Transverse colon (tissue), 4 donors: ENCODE data around the gene RBM44. TPM values are rescaled to one million over a fixed set of nuclear protein-coding genes. Genes with fewer than 3 reads are reported as not detected.

Experiments used
- DNase-seq: peaks from one replicate; pipeline ENCODE4 v3.0.0-alpha.2; 2019
- H3K27ac ChIP-seq, 4 donors: fragments of 200-600 bp; sonication (generic); 2 replicates each; pipeline ENCODE4 v1.5.1; 2016 to 2018; ENCODE audit warnings: inconsistent platforms in 4 of 4
- H3K27me3 ChIP-seq: fragments of 200-600 bp; sonication (generic); 2 replicates; pipeline ENCODE4 v1.5.1; 2017; ENCODE audit warnings: inconsistent platforms
- H3K36me3 ChIP-seq, 4 donors: fragments of 200-600 bp; sonication (generic); 2 replicates each; pipeline ENCODE4 v1.5.1; 2017 to 2019; ENCODE audit warnings: inconsistent platforms in 4 of 4
- H3K4me1 ChIP-seq, 4 donors: fragments of 200-600 bp; sonication (generic); 2 replicates each; pipeline ENCODE4 v1.5.1; 2017 to 2020; ENCODE audit warnings: inconsistent platforms in 4 of 4
- H3K4me3 ChIP-seq, 4 donors: fragments of 200-600 bp; sonication (generic); 1 replicate in 1 of 4; 2 replicates in 3 of 4; pipeline versions ENCODE4 v1.5.1 to v1.6.1; 2017 to 2019; ENCODE audit warnings: inconsistent platforms in 4 of 4
- H3K9me3 ChIP-seq, 2 donors: fragments of 200-600 bp; sonication (generic); 2 replicates each; pipeline ENCODE4 v1.5.1; 2017 to 2019; ENCODE audit warnings: inconsistent platforms in 2 of 2
- EP300 ChIP-seq: sonication (generic); formaldehyde crosslinking; IDR thresholded peaks from one replicate; pipeline ENCODE4 v1.6.1; 2017; ENCODE audit warnings: antibody characterized with exemption, low read depth
- POLR2A ChIP-seq: fragments of 450-650 bp; IDR thresholded peaks from one replicate; pipeline ENCODE4 v1.6.1; 2016; ENCODE audit warnings: antibody characterized with exemption, mild to moderate bottlenecking, moderate library complexity
- POLR2AphosphoS5 ChIP-seq, 3 donors: sonication (generic); formaldehyde crosslinking; IDR thresholded peaks; one replicate each; pipeline ENCODE4 v1.6.1; 2016; ENCODE audit warnings: antibody characterized with exemption in 3 of 3
- WGBS, 2 donors: methylation state at CpG; one replicate each; pipeline ENCODE4 v1.1.5; 2018; ENCODE audit warnings: low coverage in 1 of 2; 5-methylcytosine and 5-hydroxymethylcytosine counted together
- in situ Hi-C, 4 donors: fragments of 200-750 bp; cut with MboI; loops; one replicate each; pipeline versions ENCODE4 v1.15.0 to v1.15.1; 2017; ENCODE audit warnings: low sequenced_read_pairs in 3 of 4, low pct_ligation_motif_present in 1 of 4, low pct_unique_long_range_greater_than_20kb in 1 of 4
- intact Hi-C: fragments of 100-400 bp; cut with DNase I; formaldehyde crosslinking; loops from one replicate; pipeline ENCODE4 v1.15.1; 2023; ENCODE audit warnings: low total_unique reads
- total RNA-seq, 4 donors: library from RNA; depleted of rRNA; stranded (reverse); fragments of >200 nt; gene quantifications; one replicate each; pipeline ENCODE4 v1.1.0, GENCODE V29; 2016
- TF ChIP-seq, protein P1 (sequence below), 5 experiments: fragments of 200-600 bp in 3 of 5; fragments of 450-650 bp in 2 of 5; sonication (generic) in 3 of 5; IDR thresholded peaks; 1 replicate in 2 of 5; 2 replicates in 3 of 5; pipeline ENCODE4 v1.5.1; 2016 to 2017; ENCODE audit warnings: antibody characterized with exemption in 5 of 5, inconsistent platforms in 3 of 5, mild to moderate bottlenecking in 2 of 5, moderate library complexity in 1 of 5

The RBM44 gene
- total RNA-seq, 4 donors from 2014 or later, result 0.27 to 1.2 (median 0.95) TPM; not detected in 1

DNA sequence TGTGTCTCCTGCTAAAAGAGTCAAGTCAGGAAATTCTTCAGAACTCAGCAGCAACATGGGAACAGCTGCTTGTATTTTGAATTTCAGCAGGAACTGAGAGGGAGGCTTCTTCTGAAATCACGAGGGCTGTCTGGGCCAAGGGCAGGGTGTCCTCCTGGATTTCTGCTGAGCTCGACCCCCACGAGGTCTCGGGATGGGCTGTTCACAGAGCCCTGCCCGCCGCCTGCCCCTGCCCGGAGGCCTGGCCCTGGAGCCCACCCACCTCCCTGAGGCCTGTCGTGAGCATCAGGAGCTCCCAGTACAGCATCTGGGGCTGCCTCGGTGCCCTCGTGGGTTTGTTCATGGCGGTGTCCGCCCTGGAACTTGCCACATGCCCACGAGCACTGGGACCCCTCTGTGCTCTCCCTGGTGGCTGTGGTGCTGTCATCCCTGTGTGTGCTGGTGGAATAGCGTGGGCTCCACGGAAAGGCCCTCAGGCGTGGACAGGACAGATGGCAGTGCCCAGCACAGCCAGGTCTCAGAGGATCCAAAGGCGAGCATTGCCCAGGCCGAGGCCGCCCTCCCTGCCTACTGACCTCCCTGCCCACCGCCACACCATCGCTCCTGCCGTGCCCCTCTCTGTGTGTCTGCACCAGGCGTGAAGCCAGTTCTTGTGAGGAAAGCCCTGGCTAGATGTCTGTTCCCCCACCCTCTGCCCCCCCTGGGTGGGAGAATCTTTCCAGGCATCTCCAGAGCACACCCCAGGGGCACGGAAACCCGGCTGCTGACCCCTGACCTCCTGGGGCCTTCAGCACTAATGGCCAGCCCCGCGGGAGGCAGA, 86.7 kb downstream of the RBM44 start:
- peaks cover 9 to 34% (median 17%) of the 10 kb centered on the region in 4 donors for H3K4me1 ChIP-seq
- WGBS, 2 donors, result 84% methylated on average over 21 of the region's 27 CpGs; no CpG with 5 or more reads in 1 of the 2 donors
- no peaks in the 10 kb centered on the region for H3K9me3 ChIP-seq
- no peak for DNase-seq
- H3K27me3 ChIP-seq, result no peaks in the 10 kb centered on the region
- intact Hi-C loops (no loop called here), in situ Hi-C loops (no loop called here)
- H3K36me3 ChIP-seq, result no peaks in the 10 kb centered on the region
- no peak overlapping the region for H3K4me3 ChIP-seq
- TF ChIP-seq, protein P1, sequence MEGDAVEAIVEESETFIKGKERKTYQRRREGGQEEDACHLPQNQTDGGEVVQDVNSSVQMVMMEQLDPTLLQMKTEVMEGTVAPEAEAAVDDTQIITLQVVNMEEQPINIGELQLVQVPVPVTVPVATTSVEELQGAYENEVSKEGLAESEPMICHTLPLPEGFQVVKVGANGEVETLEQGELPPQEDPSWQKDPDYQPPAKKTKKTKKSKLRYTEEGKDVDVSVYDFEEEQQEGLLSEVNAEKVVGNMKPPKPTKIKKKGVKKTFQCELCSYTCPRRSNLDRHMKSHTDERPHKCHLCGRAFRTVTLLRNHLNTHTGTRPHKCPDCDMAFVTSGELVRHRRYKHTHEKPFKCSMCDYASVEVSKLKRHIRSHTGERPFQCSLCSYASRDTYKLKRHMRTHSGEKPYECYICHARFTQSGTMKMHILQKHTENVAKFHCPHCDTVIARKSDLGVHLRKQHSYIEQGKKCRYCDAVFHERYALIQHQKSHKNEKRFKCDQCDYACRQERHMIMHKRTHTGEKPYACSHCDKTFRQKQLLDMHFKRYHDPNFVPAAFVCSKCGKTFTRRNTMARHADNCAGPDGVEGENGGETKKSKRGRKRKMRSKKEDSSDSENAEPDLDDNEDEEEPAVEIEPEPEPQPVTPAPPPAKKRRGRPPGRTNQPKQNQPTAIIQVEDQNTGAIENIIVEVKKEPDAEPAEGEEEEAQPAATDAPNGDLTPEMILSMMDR (IDR thresholded peaks at IDR 0.05), result no peak
- TF ChIP-seq POLR2A, result no peak
- no peak for TF ChIP-seq EP300
- no peak for TF ChIP-seq POLR2AphosphoS5 (IDR thresholded peaks at IDR 0.05)
- H3K27ac ChIP-seq, result peak overlapping the region; percentile 67 to 95 (median 80)

DNA sequence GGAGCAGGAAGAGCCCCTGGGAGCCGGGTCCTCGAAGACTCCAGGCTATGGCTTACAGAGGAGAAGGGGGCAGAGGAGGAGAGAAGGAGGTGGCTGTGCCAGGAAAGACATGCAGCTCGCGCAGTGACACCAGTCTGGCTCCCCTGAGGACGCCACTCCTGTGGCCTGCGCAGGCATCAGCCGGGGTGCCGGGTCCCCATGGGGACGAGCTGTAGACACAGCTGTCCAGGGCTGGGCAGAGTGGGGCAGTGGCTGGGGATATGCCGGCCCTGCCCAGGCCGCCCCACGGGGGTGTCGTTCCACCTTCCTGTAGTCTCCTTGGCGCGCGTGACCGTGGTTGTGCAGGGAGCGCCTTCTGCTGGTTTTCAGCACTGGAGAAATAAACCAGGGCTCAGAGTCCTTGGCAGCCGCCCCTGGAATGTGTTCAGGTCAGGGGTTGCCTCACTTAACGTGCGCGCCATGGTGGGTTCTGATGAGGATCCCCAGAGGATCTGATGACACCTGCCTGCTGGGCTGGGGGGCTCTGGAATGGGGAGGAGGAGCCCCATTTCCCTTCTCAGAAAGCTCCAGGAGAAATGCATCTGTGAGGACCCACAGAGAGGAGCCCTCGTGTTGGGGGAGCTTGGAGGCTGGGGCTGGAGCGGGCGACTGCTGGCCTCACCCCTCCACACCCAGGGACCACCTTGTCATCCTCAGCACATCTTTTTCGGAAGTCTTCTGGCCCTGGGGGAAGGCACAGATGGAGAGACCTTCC, 87.5 kb downstream of the RBM44 start:
- intact Hi-C loops (no loop called here), in situ Hi-C loops (no loop called here)
- no peaks in the 10 kb centered on the region for H3K9me3 ChIP-seq
- peaks cover 9 to 34% (median 17%) of the 10 kb centered on the region in 4 donors for H3K4me1 ChIP-seq
- H3K4me3 ChIP-seq, result no peak overlapping the region
- 78% methylated on average over 20 of the region's 26 CpGs; no CpG with 5 or more reads in 1 of the 2 donors for WGBS, 2 donors
- TF ChIP-seq POLR2A (no peak), EP300 (peak; percentile 58), POLR2AphosphoS5 (IDR thresholded peaks at IDR 0.05) (peak; percentile 2 to 60 (median 40))
- peak; percentile 72 for DNase-seq
- no peaks in the 10 kb centered on the region for H3K36me3 ChIP-seq
- H3K27ac ChIP-seq, result peak overlapping the region; percentile 67 to 95 (median 80)
- no peaks in the 10 kb centered on the region for H3K27me3 ChIP-seq

DNA sequence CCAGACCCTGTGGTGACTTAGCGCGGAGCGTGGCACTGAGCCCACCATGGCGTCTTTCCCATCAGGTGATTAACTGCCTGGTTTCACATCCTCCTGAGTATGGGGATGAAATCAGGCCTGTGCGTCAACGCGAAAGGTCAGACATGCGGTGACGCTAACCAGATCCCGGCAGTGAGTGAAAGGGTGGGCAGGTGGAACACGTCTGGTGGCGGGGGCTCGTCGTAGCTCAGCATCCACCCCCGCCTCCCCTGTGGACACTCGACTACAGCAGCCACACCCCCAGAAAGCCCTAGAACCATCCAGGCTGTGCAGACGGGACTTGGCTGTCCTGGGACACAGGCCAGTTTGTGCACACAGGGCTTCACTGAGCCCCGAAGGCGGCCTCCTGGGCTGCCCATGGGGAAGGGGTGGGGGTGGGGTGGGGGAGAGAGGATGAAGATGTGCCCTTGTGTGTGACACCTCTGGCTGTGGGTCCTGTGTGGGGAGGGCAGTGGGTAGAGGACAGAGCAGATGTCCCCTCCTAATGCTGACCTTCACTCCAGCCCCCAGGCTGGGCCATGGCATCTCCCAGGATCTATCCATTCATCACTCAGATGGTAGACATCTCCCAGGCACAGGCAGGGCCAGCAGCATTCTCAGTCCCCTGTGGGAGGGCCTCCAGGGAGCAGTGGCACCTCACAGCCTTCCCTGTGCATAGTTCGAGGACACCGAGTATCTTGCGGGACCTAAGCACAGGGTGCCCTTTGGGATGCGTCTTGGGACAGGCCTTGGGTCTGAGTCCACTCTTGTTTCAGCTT, 88.3 kb downstream of the RBM44 start:
- Histone ChIP-seq H3K27ac (peak overlapping the region; percentile 72 to 95 (median 82)), H3K9me3 (no peaks in the 10 kb centered on the region), H3K27me3 (no peaks in the 10 kb centered on the region), H3K4me3 (no peak overlapping the region), H3K4me1 (peaks cover 9 to 34% (median 17%) of the 10 kb centered on the region in 4 donors), H3K36me3 (no peaks in the 10 kb centered on the region)
- DNase-seq, result peak; percentile 76
- intact Hi-C loops, result no loop called here
- in situ Hi-C loops, result no loop called here
- 71% methylated on average over 23 of the region's 23 CpGs; no CpG with 5 or more reads in 1 of the 2 donors for WGBS, 2 donors
- peak; percentile 99 for TF ChIP-seq EP300
- TF ChIP-seq, protein P1 (IDR thresholded peaks at IDR 0.05), result no peak
- no peak for TF ChIP-seq POLR2A
- TF ChIP-seq POLR2AphosphoS5 (IDR thresholded peaks at IDR 0.05), result peak; percentile 97 to 99 (median 97)

DNA sequence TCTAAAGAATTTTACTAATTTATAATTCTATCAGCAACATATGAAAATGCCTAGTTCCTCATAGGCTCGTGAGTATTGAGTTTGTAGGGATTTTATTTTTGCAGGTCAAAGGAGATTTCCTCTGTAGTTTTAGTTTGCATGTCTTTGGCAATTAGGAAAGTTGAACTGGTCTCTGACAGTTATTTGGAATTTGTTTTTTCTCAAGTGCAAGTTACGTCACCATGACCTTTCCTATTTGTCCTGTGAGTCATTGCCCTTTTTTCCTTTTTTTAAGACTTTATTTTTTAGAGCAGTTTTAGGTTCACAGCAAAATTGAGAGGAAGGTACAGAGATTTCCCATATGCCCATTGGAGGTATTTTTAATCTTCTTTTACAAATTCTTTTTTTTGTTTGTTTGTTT, 89.8 kb downstream of the RBM44 start:
- H3K4me1 ChIP-seq, result peaks cover 9 to 42% (median 17%) of the 10 kb centered on the region in 4 donors
- no peaks in the 10 kb centered on the region for H3K27me3 ChIP-seq
- no peaks in the 10 kb centered on the region for H3K36me3 ChIP-seq
- no peak overlapping the region for H3K4me3 ChIP-seq
- TF ChIP-seq EP300, result no peak
- peak in 2 of 3 donors; percentile 52 to 53 for TF ChIP-seq POLR2AphosphoS5 (IDR thresholded peaks at IDR 0.05)
- no peaks in the 10 kb centered on the region for H3K9me3 ChIP-seq
- WGBS, 2 donors, result 29 to 38% methylated on average over 2 of the region's 2 CpGs
- H3K27ac ChIP-seq, result peak overlapping the region; percentile 72 to 95 (median 82)
- intact Hi-C loops, result no loop called here
- DNase-seq, result no peak
- in situ Hi-C loops, result no loop called here
